ENCODE measurements around the gene SLC31A1.

DNA sequence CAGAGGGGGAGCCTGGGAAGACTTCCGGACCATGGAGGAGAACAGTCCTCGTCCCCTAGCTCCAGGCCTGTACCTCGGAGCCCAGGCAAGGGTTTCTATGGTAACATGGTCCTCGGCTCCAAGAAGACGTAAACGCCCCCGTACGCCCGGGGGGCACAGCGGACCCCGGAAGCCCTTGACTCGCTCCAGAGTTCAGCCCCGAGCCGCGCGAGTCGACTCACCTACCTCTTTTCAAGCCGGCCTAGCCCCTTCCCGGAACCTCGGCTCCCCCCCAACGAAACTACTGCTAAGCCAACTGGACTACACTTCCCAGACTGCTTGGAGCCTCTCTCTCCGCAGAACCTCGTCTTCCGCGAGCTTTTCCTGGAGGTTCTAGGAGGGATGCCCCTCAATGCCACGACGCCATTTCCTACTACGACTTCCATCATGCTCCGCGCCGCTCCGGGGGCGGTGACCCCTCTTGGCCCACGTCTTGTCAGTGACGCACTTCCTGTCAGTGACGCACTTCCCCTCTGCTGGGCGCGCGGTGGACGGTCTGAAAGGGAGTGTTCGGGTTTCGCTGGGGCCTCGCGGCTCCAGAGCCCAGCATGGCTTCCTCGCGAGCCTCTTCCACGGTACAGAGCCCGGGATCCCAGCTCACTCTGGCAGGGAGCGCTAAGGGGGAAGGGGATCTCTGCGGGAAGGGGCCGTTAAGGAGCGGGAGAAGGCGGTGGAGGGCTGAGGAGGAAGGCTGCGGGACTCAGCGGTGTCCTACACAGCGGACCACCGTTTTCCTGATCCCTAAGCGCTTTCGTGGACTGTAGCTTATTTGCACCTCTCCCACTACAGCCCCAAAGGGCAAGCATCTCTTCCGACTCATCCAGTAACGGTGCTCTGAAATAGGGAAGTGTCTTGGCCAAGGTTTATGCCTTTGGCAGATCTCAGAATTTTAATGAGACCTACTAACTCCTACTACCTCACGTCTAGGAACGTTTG, 54.1 kb downstream of the SLC31A1 start, which contains the start of the genes CDC26 and PRPF4:
- TF ChIP-seq, protein P1, sequence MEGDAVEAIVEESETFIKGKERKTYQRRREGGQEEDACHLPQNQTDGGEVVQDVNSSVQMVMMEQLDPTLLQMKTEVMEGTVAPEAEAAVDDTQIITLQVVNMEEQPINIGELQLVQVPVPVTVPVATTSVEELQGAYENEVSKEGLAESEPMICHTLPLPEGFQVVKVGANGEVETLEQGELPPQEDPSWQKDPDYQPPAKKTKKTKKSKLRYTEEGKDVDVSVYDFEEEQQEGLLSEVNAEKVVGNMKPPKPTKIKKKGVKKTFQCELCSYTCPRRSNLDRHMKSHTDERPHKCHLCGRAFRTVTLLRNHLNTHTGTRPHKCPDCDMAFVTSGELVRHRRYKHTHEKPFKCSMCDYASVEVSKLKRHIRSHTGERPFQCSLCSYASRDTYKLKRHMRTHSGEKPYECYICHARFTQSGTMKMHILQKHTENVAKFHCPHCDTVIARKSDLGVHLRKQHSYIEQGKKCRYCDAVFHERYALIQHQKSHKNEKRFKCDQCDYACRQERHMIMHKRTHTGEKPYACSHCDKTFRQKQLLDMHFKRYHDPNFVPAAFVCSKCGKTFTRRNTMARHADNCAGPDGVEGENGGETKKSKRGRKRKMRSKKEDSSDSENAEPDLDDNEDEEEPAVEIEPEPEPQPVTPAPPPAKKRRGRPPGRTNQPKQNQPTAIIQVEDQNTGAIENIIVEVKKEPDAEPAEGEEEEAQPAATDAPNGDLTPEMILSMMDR (optimal IDR thresholded peaks at IDR 0.05 in 1 of 3, IDR thresholded peaks at IDR 0.05 in 1 of 3, conservative IDR thresholded peaks at IDR 0.05 in 1 of 3; ENCODE audit: extremely low read depth in 1 of 3, insufficient read depth in 2 of 3, low read length in 3 of 3): no peak
- TF ChIP-seq EZH2 (IDR thresholded peaks at IDR 0.05; ENCODE audit: low read length): no peak

Measured in keratinocyte (primary cell).